ENCODE data around the gene CDH8.

CDH8 gene

DNA sequence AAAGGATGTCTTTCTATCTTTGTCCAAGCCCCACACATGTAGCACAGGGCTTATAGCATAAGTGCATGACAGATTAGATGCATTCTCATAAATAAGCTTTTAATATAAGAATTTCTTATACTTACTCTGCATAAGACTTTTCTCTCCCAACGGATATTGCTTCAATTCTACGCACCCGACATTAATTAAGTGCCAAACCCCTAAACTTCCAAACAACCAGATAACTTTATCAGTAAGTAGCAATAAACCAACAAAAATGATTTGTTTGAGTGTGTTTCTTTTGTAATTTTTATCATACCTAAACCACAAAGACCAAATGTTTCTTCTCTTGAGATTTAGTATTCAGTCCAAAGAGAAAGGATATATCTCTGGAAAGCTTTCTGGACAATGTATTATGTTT, 391.5 kb downstream of the CDH8 start:
- TF ChIP-seq, protein P1, sequence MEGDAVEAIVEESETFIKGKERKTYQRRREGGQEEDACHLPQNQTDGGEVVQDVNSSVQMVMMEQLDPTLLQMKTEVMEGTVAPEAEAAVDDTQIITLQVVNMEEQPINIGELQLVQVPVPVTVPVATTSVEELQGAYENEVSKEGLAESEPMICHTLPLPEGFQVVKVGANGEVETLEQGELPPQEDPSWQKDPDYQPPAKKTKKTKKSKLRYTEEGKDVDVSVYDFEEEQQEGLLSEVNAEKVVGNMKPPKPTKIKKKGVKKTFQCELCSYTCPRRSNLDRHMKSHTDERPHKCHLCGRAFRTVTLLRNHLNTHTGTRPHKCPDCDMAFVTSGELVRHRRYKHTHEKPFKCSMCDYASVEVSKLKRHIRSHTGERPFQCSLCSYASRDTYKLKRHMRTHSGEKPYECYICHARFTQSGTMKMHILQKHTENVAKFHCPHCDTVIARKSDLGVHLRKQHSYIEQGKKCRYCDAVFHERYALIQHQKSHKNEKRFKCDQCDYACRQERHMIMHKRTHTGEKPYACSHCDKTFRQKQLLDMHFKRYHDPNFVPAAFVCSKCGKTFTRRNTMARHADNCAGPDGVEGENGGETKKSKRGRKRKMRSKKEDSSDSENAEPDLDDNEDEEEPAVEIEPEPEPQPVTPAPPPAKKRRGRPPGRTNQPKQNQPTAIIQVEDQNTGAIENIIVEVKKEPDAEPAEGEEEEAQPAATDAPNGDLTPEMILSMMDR (IDR thresholded peaks at IDR 0.05; ENCODE audit: control insufficient read depth, insufficient read depth, low read depth, low read length, missing control alignments) = no peak
- no peak overlapping the region for H3K4me3 ChIP-seq (ENCODE audit: control insufficient read depth, low read depth, low read length)
- no peak for DNase-seq (ENCODE audit: low read depth)

DNA sequence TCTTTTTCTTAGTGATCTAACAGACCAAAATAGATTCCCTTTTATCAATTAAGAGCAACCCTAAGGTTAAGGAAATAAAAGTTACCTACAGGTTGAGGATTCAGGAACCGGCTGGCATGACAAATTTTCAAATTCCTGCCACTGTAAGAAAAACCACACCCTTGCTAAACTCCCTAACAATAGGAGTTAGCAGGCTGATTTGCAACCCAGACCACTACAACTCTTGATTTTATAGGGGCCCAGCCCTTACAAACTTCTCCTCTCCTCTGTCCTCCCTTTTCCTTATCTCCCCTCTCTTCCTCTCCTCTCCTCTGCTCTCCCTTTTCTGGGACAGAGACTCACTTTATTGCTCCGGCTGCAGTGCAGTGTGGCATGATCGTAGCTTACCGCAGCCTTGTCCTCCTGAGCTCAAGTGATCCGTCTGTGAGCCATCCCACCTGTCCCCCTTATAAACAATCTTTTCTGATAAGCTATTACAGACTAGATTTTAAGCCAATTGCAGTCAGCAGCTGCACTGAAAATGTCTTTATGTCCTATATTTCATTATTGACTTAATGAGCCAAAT, 418.9 kb downstream of the CDH8 start:
- DNase-seq (ENCODE audit: low read depth) = no peak
- TF ChIP-seq, protein P1 (IDR thresholded peaks at IDR 0.05; ENCODE audit: control insufficient read depth, insufficient read depth, low read depth, low read length, missing control alignments) = no peak
- H3K4me3 ChIP-seq (ENCODE audit: control insufficient read depth, low read depth, low read length) = no peak overlapping the region

DNA sequence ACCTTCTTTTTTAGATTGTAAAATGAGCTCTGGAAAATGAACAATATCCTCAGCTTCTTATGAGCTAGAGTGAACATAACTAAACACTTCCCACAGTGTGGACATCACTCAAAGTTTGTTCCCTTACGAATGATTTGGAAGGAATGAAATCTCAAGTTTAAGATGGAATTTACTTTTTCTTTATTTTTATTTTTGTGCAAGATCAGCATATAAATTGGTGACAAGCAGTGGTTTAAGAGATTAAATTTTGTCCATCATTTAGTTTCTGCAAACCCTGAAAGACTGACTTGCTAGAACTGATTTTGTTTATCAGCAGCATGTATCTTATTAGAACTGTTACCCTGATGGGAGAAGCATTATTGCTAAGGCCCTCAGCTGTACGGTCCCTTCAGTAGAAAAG, 420.1 kb downstream of the CDH8 start:
- no peak overlapping the region for H3K4me3 ChIP-seq (ENCODE audit: control insufficient read depth, low read depth, low read length)
- TF ChIP-seq, protein P1 (IDR thresholded peaks at IDR 0.05; ENCODE audit: control insufficient read depth, insufficient read depth, low read depth, low read length, missing control alignments) = no peak

DNA sequence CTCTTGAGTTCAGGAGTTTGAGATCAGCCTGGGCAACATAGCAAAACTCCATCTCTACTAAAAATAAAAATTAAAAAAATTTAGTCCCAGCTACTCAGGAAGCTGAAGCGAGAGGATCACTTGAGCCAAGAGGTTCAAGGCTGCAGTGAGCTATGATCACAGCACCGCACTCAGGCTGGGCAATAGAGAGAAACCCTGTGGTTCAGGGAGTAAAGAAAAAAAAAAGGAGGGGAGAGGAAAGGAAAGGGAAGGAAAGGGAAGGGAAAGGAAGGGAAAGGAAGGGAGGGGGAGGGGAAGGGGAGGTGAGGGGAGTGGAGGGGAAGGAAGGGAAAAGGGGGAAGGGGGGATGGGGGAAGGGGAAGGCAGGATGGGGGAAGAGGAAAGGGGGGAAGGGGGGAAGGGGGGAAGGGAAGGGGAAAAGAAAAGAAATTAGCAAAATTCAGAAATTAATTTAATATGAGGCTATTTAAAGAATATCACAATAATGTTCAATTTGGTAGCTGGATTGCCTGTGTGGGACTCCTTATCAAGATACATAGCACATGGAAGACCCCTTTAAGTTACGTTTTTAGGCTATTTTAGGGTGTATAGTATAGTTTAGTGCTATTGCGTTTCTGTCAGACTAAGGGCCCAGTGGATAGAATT, 424.3 kb downstream of the CDH8 start:
- TF ChIP-seq, protein P1 (IDR thresholded peaks at IDR 0.05; ENCODE audit: control insufficient read depth, insufficient read depth, low read depth, low read length, missing control alignments) = no peak
- H3K4me3 ChIP-seq (ENCODE audit: control insufficient read depth, low read depth, low read length) = no peak overlapping the region
- DNase-seq (ENCODE audit: low read depth) = no peak

More for the DNA sequence above, 420.1 kb downstream of the CDH8 start:
- DNase-seq (ENCODE audit: low read depth) = no peak

DNA sequence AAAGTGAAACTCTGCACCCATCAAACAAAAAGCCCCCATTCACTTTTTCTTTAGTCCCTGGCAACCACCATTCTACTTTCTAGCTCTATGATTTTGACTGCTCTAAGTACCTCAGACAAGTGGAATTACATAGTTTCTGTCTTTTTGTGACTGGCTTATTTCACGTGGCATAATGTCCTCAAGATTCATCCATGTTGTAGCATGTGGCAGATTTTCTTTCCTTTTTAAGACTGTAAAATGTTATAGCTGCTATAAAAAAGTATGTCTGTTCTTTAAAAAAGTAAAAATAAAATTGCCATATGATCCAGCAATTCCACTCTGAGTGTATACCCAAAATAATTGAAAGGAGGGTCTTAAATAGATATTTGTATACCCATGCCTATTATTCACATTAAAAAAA, 429.7 kb downstream of the CDH8 start:
- TF ChIP-seq, protein P1 (IDR thresholded peaks at IDR 0.05; ENCODE audit: control insufficient read depth, insufficient read depth, low read depth, low read length, missing control alignments) = no peak
- DNase-seq (ENCODE audit: low read depth) = no peak
- H3K4me3 ChIP-seq (ENCODE audit: control insufficient read depth, low read depth, low read length) = no peak overlapping the region

Data from AG09309 (cell line).